H1 (cell line): ENCODE measurements around the gene NEBL. TPM values are rescaled to one million over a fixed set of nuclear protein-coding genes. Genes with fewer than 3 reads are reported as not detected.

Experiments
- CTCF ChIA-PET: fragments of 300-600 bp; sonication (Branson Sonifier 250); formaldehyde crosslinking; loops from one replicate; lab custom pipeline; 2021; ENCODE audit not compliant: partially characterized antibody; lab: Charles Lee
- POLR2A ChIA-PET: fragments of 300-600 bp; sonication (Branson Sonifier 250); formaldehyde crosslinking; loops from one replicate; lab custom pipeline; 2021; ENCODE audit warnings: inconsistent platforms; ENCODE audit not compliant: partially characterized antibody; lab: Charles Lee
- DNase-seq, 2 experiments: peaks; one replicate each; pipeline versions ENCODE4 v3.0.0 to v3.0.0-alpha.2; 2010 to 2022; ENCODE audit warnings: low spot score in 2 of 2, low read depth in 1 of 2, mixed read lengths in 1 of 2
- FAIRE-seq: peaks from 2 replicates; lab custom pipeline; 2011; peaks lifted over from hg19 to GRCh38; lab: Jason Lieb, UNC
- H2AFZ ChIP-seq: 2 replicates; pipeline ENCODE4 v1.8.1; 2012; ENCODE audit warnings: low read length, inconsistent platforms
- H2AK5ac ChIP-seq: 2 replicates; pipeline ENCODE4 v1.6.1; 2013; ENCODE audit warnings: low read depth, low read length
- H2BK120ac ChIP-seq: replicated peaks from 2 replicates; pipeline ENCODE3; 2013; ENCODE audit warnings: low read depth, low read length, inconsistent platforms
- H2BK12ac ChIP-seq: 2 replicates; pipeline ENCODE4 v1.6.1; 2013; ENCODE audit warnings: low read depth, low read length
- H2BK15ac ChIP-seq: 2 replicates; pipeline ENCODE4 v1.6.1; 2013; ENCODE audit warnings: low read length
- H2BK20ac ChIP-seq: 2 replicates; pipeline ENCODE4 v1.6.1; 2013; ENCODE audit warnings: low read length
- H2BK5ac ChIP-seq: 2 replicates; pipeline ENCODE4 v1.6.1; 2013; ENCODE audit warnings: low read depth, low read length
- H3K14ac ChIP-seq: 2 replicates; pipeline ENCODE4 v1.6.1; 2013; ENCODE audit warnings: inconsistent platforms; ENCODE audit not compliant: insufficient read length
- H3K18ac ChIP-seq: 2 replicates; pipeline ENCODE4 v1.6.1; 2013; ENCODE audit warnings: low read length; ENCODE audit errors: extremely low read depth
- H3K23ac ChIP-seq: 2 replicates; pipeline ENCODE4 v1.6.1; 2013; ENCODE audit warnings: inconsistent platforms; ENCODE audit not compliant: insufficient read length
- H3K23me2 ChIP-seq: 2 replicates; pipeline ENCODE4 v1.6.1; 2013; ENCODE audit warnings: low read depth, low read length
- H3K27ac ChIP-seq: 2 replicates; pipeline ENCODE4 v1.6.1; 2011; ENCODE audit warnings: low read depth, low read length, inconsistent platforms
- H3K27me3 ChIP-seq, 4 experiments: replicated peaks in 1 of 4; 1 replicate in 1 of 4; 2 replicates in 3 of 4; pipeline versions ENCODE4 v1.6.1 to v1.8.1; 2011 to 2013; ENCODE audit warnings: low read length in 3 of 4, mild to moderate bottlenecking in 3 of 4, inconsistent platforms in 2 of 4, mixed read lengths in 2 of 4, moderate library complexity in 1 of 4; ENCODE audit not compliant: control insufficient read depth in 3 of 4, insufficient read depth in 3 of 4; ENCODE audit errors: extremely low read depth in 1 of 4
- H3K36me3 ChIP-seq, 4 experiments: 2 replicates each; pipeline versions ENCODE4 v1.6.1 to v1.8.1; 2011 to 2013; ENCODE audit warnings: mild to moderate bottlenecking in 4 of 4, low read length in 3 of 4, moderate library complexity in 2 of 4, control low read depth in 1 of 4, inconsistent platforms in 1 of 4; ENCODE audit not compliant: insufficient read depth in 4 of 4, control insufficient read depth in 2 of 4
- H3K4ac ChIP-seq: replicated peaks from 2 replicates; pipeline ENCODE3; 2013; ENCODE audit warnings: low read length, low read depth, mixed read lengths, inconsistent platforms; ENCODE audit not compliant: insufficient read length
- H3K4me1 ChIP-seq, 4 experiments: replicated peaks in 1 of 4; 1 replicate in 1 of 4; 2 replicates in 3 of 4; pipeline versions ENCODE4 v1.6.1 to v1.8.1; 2011 to 2013; ENCODE audit warnings: low read length in 3 of 4, inconsistent platforms in 2 of 4, mixed read lengths in 1 of 4; ENCODE audit not compliant: insufficient read depth in 4 of 4, control insufficient read depth in 3 of 4
- H3K4me2 ChIP-seq, 2 experiments: 2 replicates each; pipeline versions ENCODE4 v1.6.1 to v1.8.1; 2011 to 2013; ENCODE audit warnings: low read depth in 2 of 2, low read length in 2 of 2, control low read depth in 1 of 2, inconsistent platforms in 1 of 2, mild to moderate bottlenecking in 1 of 2; ENCODE audit not compliant: insufficient read depth in 1 of 2
- H3K4me3 ChIP-seq, 4 experiments: fragments of 200-600, 300-600 bp in 1 of 4; sonication (generic), shearing (Covaris generic), sonication (Bioruptor Twin) in 1 of 4; 2 replicates each; pipeline versions ENCODE4 v1.5.1 to v1.8.1; 2011 to 2016; ENCODE audit warnings: low read length in 4 of 4, low read depth in 3 of 4, control low read depth in 2 of 4, inconsistent platforms in 2 of 4, mild to moderate bottlenecking in 2 of 4, mixed read lengths in 1 of 4, moderate library complexity in 1 of 4; ENCODE audit not compliant: insufficient read depth in 2 of 4; ENCODE audit errors: extremely low read depth in 1 of 4
- H3K56ac ChIP-seq: replicated peaks from 2 replicates; pipeline ENCODE3; 2013; ENCODE audit warnings: low read depth, mild to moderate bottlenecking, mixed read lengths, low read length, inconsistent platforms; ENCODE audit not compliant: insufficient read length
- H3K79me1 ChIP-seq: 2 replicates; pipeline ENCODE4 v1.6.1; 2013; ENCODE audit warnings: low read depth, low read length, control low read depth
- H3K79me2 ChIP-seq, 2 experiments: 2 replicates each; pipeline versions ENCODE4 v1.6.1 to v1.8.1; 2012 to 2013; ENCODE audit warnings: low read length in 2 of 2, mild to moderate bottlenecking in 2 of 2, inconsistent platforms in 1 of 2; ENCODE audit not compliant: insufficient read depth in 2 of 2, control insufficient read depth in 1 of 2
- H3K9ac ChIP-seq, 4 experiments: replicated peaks in 1 of 4; 1 replicate in 1 of 4; 2 replicates in 3 of 4; pipeline versions ENCODE4 v1.6.1 to v1.8.1; 2011 to 2013; ENCODE audit warnings: low read depth in 3 of 4, low read length in 3 of 4, control low read depth in 2 of 4, mild to moderate bottlenecking in 2 of 4, moderate library complexity in 2 of 4, inconsistent platforms in 1 of 4; ENCODE audit errors: extremely low read depth in 1 of 4
- H3K9me3 ChIP-seq, 2 experiments: 2 replicates each; pipeline versions ENCODE4 v1.6.1 to v1.8.1; 2012 to 2013; ENCODE audit warnings: mild to moderate bottlenecking in 2 of 2, moderate library complexity in 2 of 2, control low read depth in 1 of 2, inconsistent platforms in 1 of 2, low read depth in 1 of 2, low read length in 1 of 2, mixed read lengths in 1 of 2; ENCODE audit not compliant: insufficient read depth in 2 of 2
- H4K20me1 ChIP-seq, 2 experiments: replicated peaks in 1 of 2; 2 replicates each; pipeline versions ENCODE3 to v1.8.1; 2011 to 2013; ENCODE audit warnings: inconsistent platforms in 2 of 2, low read length in 2 of 2, mild to moderate bottlenecking in 1 of 2; ENCODE audit not compliant: insufficient read depth in 2 of 2, control insufficient read depth in 1 of 2
- H4K5ac ChIP-seq: 2 replicates; pipeline ENCODE4 v1.6.1; 2013; ENCODE audit warnings: low read length, low read depth, mixed read lengths, inconsistent platforms; ENCODE audit not compliant: insufficient read length
- H4K8ac ChIP-seq: 2 replicates; pipeline ENCODE4 v1.8.0; 2013; ENCODE audit warnings: mild to moderate bottlenecking, moderate library complexity, low read length, inconsistent platforms; ENCODE audit not compliant: insufficient read depth; ENCODE audit errors: extremely low read depth
- H4K91ac ChIP-seq: replicated peaks from 2 replicates; pipeline ENCODE3; 2013; ENCODE audit warnings: low read length, mixed read lengths, inconsistent platforms; ENCODE audit not compliant: insufficient read length
- CBX5 ChIP-seq: fragments of 300-800, 300-1000 bp; sonication (generic); IDR thresholded peaks from 2 replicates; pipeline ENCODE4 v1.7.1; 2016; ENCODE audit warnings: antibody characterized with exemption, low read length, low read depth
- CBX8 ChIP-seq: fragments of 300-800, 300-1000 bp; sonication (generic); IDR thresholded peaks from 2 replicates; pipeline ENCODE4 v1.7.1; 2016; ENCODE audit warnings: low read depth, low read length, borderline replicate concordance
- EZH2 ChIP-seq: fragments of 200-600 bp; sonication (generic); IDR thresholded peaks from 2 replicates; pipeline ENCODE4 v1.7.1; 2012; ENCODE audit warnings: low read depth, mild to moderate bottlenecking, moderate library complexity, low read length, inconsistent platforms; ENCODE audit not compliant: severe bottlenecking
- JUND ChIP-seq: IDR thresholded peaks from 2 replicates; pipeline ENCODE4 v1.6.1; 2011; ENCODE audit warnings: mild to moderate bottlenecking, improper control_type of control experiment, low read length
- RFX5 ChIP-seq: IDR thresholded peaks from 2 replicates; pipeline ENCODE4 v1.6.1; 2011; ENCODE audit warnings: low read depth, low read length, improper control_type of control experiment, borderline replicate concordance
- RNF2 ChIP-seq: fragments of 200-900, 300-1000 bp; sonication (generic); IDR thresholded peaks from 2 replicates; pipeline ENCODE4 v1.7.1; 2016; ENCODE audit warnings: borderline replicate concordance, low read depth, mild to moderate bottlenecking, antibody characterized with exemption, low read length; ENCODE audit not compliant: poor library complexity, severe bottlenecking; ENCODE audit errors: missing control alignments
- RXRA ChIP-seq: IDR thresholded peaks from 2 replicates; pipeline ENCODE4 v1.6.1; 2011; ENCODE audit warnings: low read depth, mild to moderate bottlenecking, low read length, moderate library complexity; ENCODE audit not compliant: insufficient read depth
- SP2 ChIP-seq: IDR thresholded peaks from 2 replicates; pipeline ENCODE4 v1.6.1; 2012; ENCODE audit warnings: mild to moderate bottlenecking, low read length, inconsistent platforms
- TBP ChIP-seq: IDR thresholded peaks from 2 replicates; pipeline ENCODE4 v1.6.1; 2011; ENCODE audit warnings: low read depth, low read length, improper control_type of control experiment
- WGBS, 2 experiments: shearing (Covaris generic) in 1 of 2; methylation state at CpG; one replicate each; pipeline versions ENCODE4 v1.1.6 to v1.1.7; 2013 to 2015; ENCODE audit warnings: low lambda C conversion rate in 2 of 2, mixed read lengths in 2 of 2, inconsistent platforms in 1 of 2, low coverage in 1 of 2, missing lambda C conversion rate in 1 of 2; ENCODE audit not compliant: insufficient replicate concordance in 2 of 2, insufficient coverage in 1 of 2, insufficient read length in 1 of 2; ENCODE audit errors: extremely low coverage in 1 of 2, missing lambda C conversion rate in 1 of 2; 5-methylcytosine and 5-hydroxymethylcytosine counted together
- polyA plus RNA-seq, 7 experiments: library from polyadenylated mRNA; depleted of rRNA in 3 of 7; stranded (reverse) in 5 of 7; unstranded in 2 of 7; fragments of >200 nt in 5 of 7; fragments of 200-250 nt in 2 of 7; gene quantifications; 1 replicate in 5 of 7; 2 replicates in 1 of 7; 4 replicates in 1 of 7; pipeline versions ENCODE4 v1.2.1 to v1.2.3, GENCODE V29; 2011 to 2013; ENCODE audit warnings: missing spikeins in 2 of 7, mixed read lengths in 2 of 7
- total RNA-seq: library from RNA; stranded (reverse); fragmentation: NEBNext Ultra II Directional; extraction: Animal tissue kit (Norgen Biotek cat#: 25700); gene quantifications from 2 replicates; pipeline ENCODE4 v1.2.1, GENCODE V29; 2021
- TF ChIP-seq, protein P1 (sequence below): IDR thresholded peaks from 2 replicates; pipeline ENCODE4 v1.6.1; 2011; ENCODE audit warnings: low read depth, mild to moderate bottlenecking, low read length; ENCODE audit not compliant: insufficient read depth
- TF ChIP-seq, protein P2 (sequence below), 3 experiments: IDR thresholded peaks; 1 replicate in 2 of 3; 2 replicates in 1 of 3; pipeline versions ENCODE4 v1.5.1 to v1.6.1; 2011; ENCODE audit warnings: low read length in 3 of 3, mild to moderate bottlenecking in 3 of 3, inconsistent platforms in 2 of 3, low read depth in 1 of 3, moderate library complexity in 1 of 3; ENCODE audit not compliant: insufficient read depth in 1 of 3; ENCODE audit errors: control extremely low read depth in 1 of 3

Gene NEBL
- total and polyA plus RNA-seq, 2 of the 8 experiments (the other 6 are each of a cell fraction or from before 2014, with no cell fraction given) = 7.5 to 10.5 TPM

DNA sequence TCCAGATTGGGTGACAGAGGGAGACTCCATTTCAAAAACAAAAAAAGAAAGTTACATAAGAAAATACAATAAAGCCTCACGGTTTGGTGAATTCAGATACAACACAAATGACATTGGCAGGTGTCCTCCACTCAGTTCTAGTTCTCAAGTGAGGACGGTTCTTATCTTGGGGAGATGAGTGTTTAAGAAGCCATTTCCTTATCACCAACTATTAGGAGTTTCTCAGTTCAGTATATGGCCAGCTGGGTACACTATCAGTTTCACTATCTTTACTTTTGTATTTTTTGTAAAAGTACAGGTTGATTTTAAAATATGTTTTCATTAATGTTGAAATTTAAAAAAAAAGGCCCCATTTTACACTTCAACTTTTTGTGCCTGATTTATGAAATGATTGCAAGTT is 36.6 kb upstream of the NEBL start:
- H2BK5ac ChIP-seq = no peak overlapping the region
- H3K79me2 ChIP-seq = no peaks in the 10 kb centered on the region
- no peak overlapping the region for H2BK120ac ChIP-seq
- no peak overlapping the region for H3K23ac ChIP-seq
- ChIA-PET POLR2A (no interaction called here), CTCF (no interaction called here)
- H3K36me3 ChIP-seq = no peaks in the 10 kb centered on the region; a peak in 1 of 8 replicates
- no peaks in the 10 kb centered on the region for H3K79me1 ChIP-seq
- H3K9ac ChIP-seq = no peak overlapping the region
- H3K23me2 ChIP-seq = no peaks in the 10 kb centered on the region
- no peak overlapping the region for H3K4ac ChIP-seq
- H2BK12ac ChIP-seq = no peak overlapping the region
- no peak overlapping the region for H2AFZ ChIP-seq
- H3K9me3 ChIP-seq = peaks cover 3 to 19% of the 10 kb centered on the region in 2 experiments
- no peak overlapping the region for H4K5ac ChIP-seq
- no peak overlapping the region for H2BK15ac ChIP-seq
- H3K18ac ChIP-seq = no peak overlapping the region
- H3K27ac ChIP-seq = no peak overlapping the region
- DNase-seq (no peak), FAIRE-seq (no peak)
- no peak overlapping the region for H3K4me3 ChIP-seq
- no peak overlapping the region for H3K56ac ChIP-seq
- no peak overlapping the region for H4K8ac ChIP-seq
- no peaks in the 10 kb centered on the region for H3K27me3 ChIP-seq
- no peaks in the 10 kb centered on the region for H4K20me1 ChIP-seq
- no peak overlapping the region for H3K14ac ChIP-seq
- no peak overlapping the region for H3K4me2 ChIP-seq
- H2AK5ac ChIP-seq = no peak overlapping the region
- H2BK20ac ChIP-seq = no peak overlapping the region
- H3K4me1 ChIP-seq = no peaks in the 10 kb centered on the region
- 90% methylated on average over 2 of the region's 2 CpGs; no CpG with 5 or more reads in 1 of the 2 experiments for WGBS, 2 experiments
- H4K91ac ChIP-seq = no peak overlapping the region
- TF ChIP-seq CBX8 = no peak
- TF ChIP-seq RFX5 = no peak
- TF ChIP-seq, protein P1, sequence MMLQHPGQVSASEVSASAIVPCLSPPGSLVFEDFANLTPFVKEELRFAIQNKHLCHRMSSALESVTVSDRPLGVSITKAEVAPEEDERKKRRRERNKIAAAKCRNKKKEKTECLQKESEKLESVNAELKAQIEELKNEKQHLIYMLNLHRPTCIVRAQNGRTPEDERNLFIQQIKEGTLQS = no peak
- TF ChIP-seq, protein P2, sequence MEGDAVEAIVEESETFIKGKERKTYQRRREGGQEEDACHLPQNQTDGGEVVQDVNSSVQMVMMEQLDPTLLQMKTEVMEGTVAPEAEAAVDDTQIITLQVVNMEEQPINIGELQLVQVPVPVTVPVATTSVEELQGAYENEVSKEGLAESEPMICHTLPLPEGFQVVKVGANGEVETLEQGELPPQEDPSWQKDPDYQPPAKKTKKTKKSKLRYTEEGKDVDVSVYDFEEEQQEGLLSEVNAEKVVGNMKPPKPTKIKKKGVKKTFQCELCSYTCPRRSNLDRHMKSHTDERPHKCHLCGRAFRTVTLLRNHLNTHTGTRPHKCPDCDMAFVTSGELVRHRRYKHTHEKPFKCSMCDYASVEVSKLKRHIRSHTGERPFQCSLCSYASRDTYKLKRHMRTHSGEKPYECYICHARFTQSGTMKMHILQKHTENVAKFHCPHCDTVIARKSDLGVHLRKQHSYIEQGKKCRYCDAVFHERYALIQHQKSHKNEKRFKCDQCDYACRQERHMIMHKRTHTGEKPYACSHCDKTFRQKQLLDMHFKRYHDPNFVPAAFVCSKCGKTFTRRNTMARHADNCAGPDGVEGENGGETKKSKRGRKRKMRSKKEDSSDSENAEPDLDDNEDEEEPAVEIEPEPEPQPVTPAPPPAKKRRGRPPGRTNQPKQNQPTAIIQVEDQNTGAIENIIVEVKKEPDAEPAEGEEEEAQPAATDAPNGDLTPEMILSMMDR (IDR thresholded peaks at IDR 0.05; ENCODE audit: control extremely low read depth in 1 of 3, insufficient read depth in 1 of 3, low read depth in 1 of 3, low read length in 3 of 3) = no peak
- TF ChIP-seq EZH2 = no peak
- no peak for TF ChIP-seq JUND
- TF ChIP-seq TBP = no peak
- TF ChIP-seq CBX5 = no peak
- TF ChIP-seq SP2 = no peak
- no peak for TF ChIP-seq RXRA
- TF ChIP-seq RNF2 = no peak
